OCI-LY1 (cell line): ENCODE data around the gene PRSS57.

Source experiments
- H2AFZ ChIP-seq: fragments of 200-600 bp; sonication (generic), shearing (Covaris generic); 2 replicates; pipeline ENCODE4 v1.6.0; 2014; ENCODE audit warnings: antibody characterized with exemption, mild to moderate bottlenecking, low read length
- H3F3A ChIP-seq: fragments of 200-600 bp; sonication (generic), shearing (Covaris generic); 2 replicates; pipeline ENCODE4 v1.6.0; 2014; ENCODE audit warnings: mild to moderate bottlenecking, antibody characterized with exemption, low read length, moderate library complexity; ENCODE audit not compliant: insufficient read depth
- H3K27ac ChIP-seq: fragments of 200-600 bp; sonication (generic); 2 replicates; pipeline ENCODE4 v1.5.1; 2014; ENCODE audit warnings: low read length, mixed run types, mild to moderate bottlenecking, low read depth; ENCODE audit not compliant: poor library complexity, severe bottlenecking
- H3K27me3 ChIP-seq: fragments of 200-600 bp; sonication (generic); 2 replicates; pipeline ENCODE4 v1.6.0; 2014; ENCODE audit warnings: antibody characterized with exemption, mild to moderate bottlenecking, low read length, moderate library complexity; ENCODE audit not compliant: insufficient read depth
- H3K36me3 ChIP-seq: fragments of 200-600 bp; sonication (generic); 2 replicates; pipeline ENCODE4 v1.6.1; 2014; ENCODE audit warnings: mild to moderate bottlenecking, antibody characterized with exemption, low read length, moderate library complexity, mixed read lengths; ENCODE audit not compliant: insufficient read depth
- H3K4me1 ChIP-seq: fragments of 200-600 bp; sonication (generic); 2 replicates; pipeline ENCODE4 v1.5.1; 2014; ENCODE audit warnings: mild to moderate bottlenecking, low read length, moderate library complexity; ENCODE audit not compliant: insufficient read depth, severe bottlenecking
- H3K4me2 ChIP-seq: fragments of 200-600 bp; sonication (generic), shearing (Covaris generic); 2 replicates; pipeline ENCODE4 v1.6.1; 2014; ENCODE audit warnings: low read length
- H3K4me3 ChIP-seq: fragments of 200-600 bp; sonication (generic); 2 replicates; pipeline ENCODE4 v1.5.1; 2014; ENCODE audit warnings: low read length, low read depth, mild to moderate bottlenecking, mixed read lengths; ENCODE audit not compliant: poor library complexity, severe bottlenecking
- H3K79me2 ChIP-seq: fragments of 200-600 bp; shearing (Covaris generic); 2 replicates; pipeline ENCODE4 v1.6.1; 2016; ENCODE audit warnings: mixed run types, low read length, mixed read lengths; ENCODE audit not compliant: insufficient read depth
- H3K9ac ChIP-seq: fragments of 200-600 bp; sonication (generic), shearing (Covaris generic); 2 replicates; pipeline ENCODE4 v1.6.1; 2014; ENCODE audit warnings: mild to moderate bottlenecking, low read length, mixed read lengths
- H3K9me2 ChIP-seq: fragments of 200-600 bp; sonication (generic), shearing (Covaris generic); 2 replicates; pipeline ENCODE4 v1.6.1; 2014; ENCODE audit warnings: low read depth, mild to moderate bottlenecking, low read length, mixed read lengths
- H3K9me3 ChIP-seq: fragments of 200-600 bp; shearing (Covaris generic); 2 replicates; pipeline ENCODE4 v1.6.1; 2014; ENCODE audit warnings: low read length, mixed read lengths
- H4K20me1 ChIP-seq: fragments of 200-600 bp; sonication (generic), shearing (Covaris generic); 2 replicates; pipeline ENCODE4 v1.6.0; 2016; ENCODE audit warnings: mild to moderate bottlenecking, low read length; ENCODE audit not compliant: insufficient read depth
- CTCF ChIP-seq: fragments of 200-600 bp; sonication (generic), shearing (Covaris generic); IDR thresholded peaks from 2 replicates; pipeline ENCODE4 v1.5.1; 2017; ENCODE audit warnings: mild to moderate bottlenecking, antibody characterized with exemption, low read length, moderate library complexity, mixed read lengths
- EZH2 ChIP-seq: fragments of 200-600 bp; sonication (generic), shearing (Covaris generic); IDR thresholded peaks from 2 replicates; pipeline ENCODE4 v1.8.0; 2017; ENCODE audit warnings: borderline replicate concordance, mixed run types, mild to moderate bottlenecking, antibody characterized with exemption, low read length, moderate library complexity, mixed read lengths

PRSS57 gene

GRCh38 chr19:680287-681028 is 14.8 kb downstream of the PRSS57 start:
- H3K27me3 ChIP-seq: peaks cover 4% of the 10 kb centered on the region; the same call in 1 of the 2 replicates

GRCh38 chr19:679418-680286 is 15.6 kb downstream of the PRSS57 start:
- TF ChIP-seq CTCF: no peak
- TF ChIP-seq EZH2: no peak
- no peaks in the 10 kb centered on the region for H3K36me3 ChIP-seq
- peak overlapping the region; percentile 95 for H3K9ac ChIP-seq
- peak overlapping the region; percentile 88 for H3K4me3 ChIP-seq
- H4K20me1 ChIP-seq: no peaks in the 10 kb centered on the region
- H3K27ac ChIP-seq: no peak overlapping the region
- H3K27me3 ChIP-seq: peaks cover 4% of the 10 kb centered on the region; the same call in 1 of the 2 replicates
- H3K4me1 ChIP-seq: peaks cover 6% of the 10 kb centered on the region
- no peak overlapping the region for H2AFZ ChIP-seq
- peak overlapping the region; percentile 71 for H3K4me2 ChIP-seq
- no peaks in the 10 kb centered on the region for H3F3A ChIP-seq
- no peaks in the 10 kb centered on the region for H3K9me3 ChIP-seq
- no peaks in the 10 kb centered on the region for H3K9me2 ChIP-seq
- no peaks in the 10 kb centered on the region for H3K79me2 ChIP-seq

More at GRCh38 chr19:680287-681028, 14.8 kb downstream of the PRSS57 start:
- no peaks in the 10 kb centered on the region for H3K9me3 ChIP-seq
- no peaks in the 10 kb centered on the region for H3K36me3 ChIP-seq
- TF ChIP-seq EZH2 (no peak), CTCF (peak; percentile 32)
- peak overlapping the region; percentile 80 for H3K4me2 ChIP-seq
- H3K9me2 ChIP-seq: no peaks in the 10 kb centered on the region
- no peaks in the 10 kb centered on the region for H4K20me1 ChIP-seq
- no peaks in the 10 kb centered on the region for H3K79me2 ChIP-seq
- peak overlapping the region; percentile 66 for H3K27ac ChIP-seq
- peak overlapping the region; percentile 88 for H3K4me3 ChIP-seq
- H2AFZ ChIP-seq: no peak overlapping the region
- H3F3A ChIP-seq: no peaks in the 10 kb centered on the region
- peaks cover 6% of the 10 kb centered on the region for H3K4me1 ChIP-seq
- peak overlapping the region; percentile 95 for H3K9ac ChIP-seq

GRCh38 chr19:678791-679388 is 16.4 kb downstream of the PRSS57 start:
- H3K9ac ChIP-seq: no peak overlapping the region
- H2AFZ ChIP-seq: no peak overlapping the region
- H3K4me2 ChIP-seq: peak overlapping the region; percentile 71
- H3K27ac ChIP-seq: no peak overlapping the region
- no peaks in the 10 kb centered on the region for H3K9me2 ChIP-seq
- H4K20me1 ChIP-seq: no peaks in the 10 kb centered on the region
- H3K27me3 ChIP-seq: peaks cover 4% of the 10 kb centered on the region; the same call in 1 of the 2 replicates
- no peaks in the 10 kb centered on the region for H3F3A ChIP-seq
- no peaks in the 10 kb centered on the region for H3K9me3 ChIP-seq
- H3K36me3 ChIP-seq: no peaks in the 10 kb centered on the region
- peak overlapping the region; percentile 88 for H3K4me3 ChIP-seq
- H3K79me2 ChIP-seq: no peaks in the 10 kb centered on the region
- H3K4me1 ChIP-seq: peaks cover 6% of the 10 kb centered on the region
- TF ChIP-seq EZH2 (no peak), CTCF (no peak)
